Thoracic aorta (tissue), 2 donors: ENCODE measurements around the gene FBXO42. TPM values are rescaled to one million over a fixed set of nuclear protein-coding genes. Genes with fewer than 3 reads are reported as not detected.

Source experiments
- ATAC-seq: fragments of 150-250 bp; one replicate; pipeline ENCODE4 v1.8.0; 2017; ENCODE audit warnings: low read depth; ENCODE audit not compliant: insufficient number of reproducible peaks, low FRiP score
- DNase-seq: peaks from one replicate; pipeline ENCODE4 v3.0.0-alpha.2; 2020; ENCODE audit warnings: low spot score
- H3K27ac ChIP-seq, 2 donors: fragments of 200-600 bp; sonication (generic); 1 replicate in 1 of 2; 2 replicates in 1 of 2; pipeline ENCODE4 v1.5.1; 2016; ENCODE audit warnings: mild to moderate bottlenecking in 2 of 2, moderate library complexity in 2 of 2
- H3K27me3 ChIP-seq: fragments of 200-600 bp; sonication (generic); replicated peaks from 2 replicates; pipeline ENCODE4 v1.6.0; 2016; ENCODE audit warnings: mild to moderate bottlenecking; ENCODE audit not compliant: insufficient read depth
- H3K36me3 ChIP-seq: fragments of 200-600 bp; sonication (generic); one replicate; pipeline ENCODE4 v1.5.1; 2016
- H3K4me1 ChIP-seq, 2 donors: fragments of 200-600 bp; sonication (generic); 1 replicate in 1 of 2; 2 replicates in 1 of 2; pipeline versions ENCODE4 v1.5.1 to v1.6.0; 2016; ENCODE audit warnings: low read depth in 2 of 2, mild to moderate bottlenecking in 1 of 2; ENCODE audit not compliant: control insufficient read depth in 1 of 2
- H3K4me3 ChIP-seq: fragments of 200-600 bp; sonication (generic); 2 replicates; pipeline ENCODE4 v1.5.1; 2016; ENCODE audit warnings: mild to moderate bottlenecking
- H3K9me3 ChIP-seq: fragments of 200-600 bp; sonication (generic); 2 replicates; pipeline ENCODE4 v1.5.1; 2016
- CTCF ChIP-seq: fragments of 200-600 bp; sonication (generic); IDR thresholded peaks from one replicate; pipeline ENCODE4 v1.5.1; 2019; ENCODE audit warnings: antibody characterized with exemption
- total RNA-seq, 2 donors: library from RNA; depleted of rRNA; stranded (reverse); fragments of >200 nt; gene quantifications; one replicate each; pipeline versions ENCODE4 v1.1.0 to v1.2.3, GENCODE V29; 2016

FBXO42 gene
- total RNA-seq, 2 donors from 2014 or later = 71.2 to 72.2 TPM

GRCh38 chr1:16286122-16286521 is 66.2 kb downstream of the FBXO42 start:
- DNase-seq (no peak), ATAC-seq (no peak)
- Histone ChIP-seq H3K9me3 (no peaks in the 10 kb centered on the region), H3K36me3 (peaks cover 30% of the 10 kb centered on the region), H3K27me3 (no peaks in the 10 kb centered on the region), H3K4me3 (no peak overlapping the region), H3K4me1 (peaks cover 8 to 56% of the 10 kb centered on the region in 2 donors), H3K27ac (peak overlapping the region in 1 of 2 donors; percentile 38)
- no peak for TF ChIP-seq CTCF

GRCh38 chr1:16281765-16282164 is 70.5 kb downstream of the FBXO42 start:
- TF ChIP-seq CTCF = no peak
- no peak overlapping the region for H3K4me3 ChIP-seq
- DNase-seq (no peak), ATAC-seq (no peak)
- peaks cover 12% of the 10 kb centered on the region for H3K36me3 ChIP-seq
- no peaks in the 10 kb centered on the region for H3K27me3 ChIP-seq
- peaks cover 0 to 36% of the 10 kb centered on the region in 2 donors for H3K4me1 ChIP-seq
- no peaks in the 10 kb centered on the region for H3K9me3 ChIP-seq
- no peak overlapping the region for H3K27ac ChIP-seq

GRCh38 chr1:16279186-16279585 is 73.1 kb downstream of the FBXO42 start:
- Histone ChIP-seq H3K9me3 (no peaks in the 10 kb centered on the region), H3K27me3 (no peaks in the 10 kb centered on the region), H3K4me3 (no peak overlapping the region), H3K36me3 (peaks cover 5% of the 10 kb centered on the region), H3K4me1 (peaks cover 0 to 25% of the 10 kb centered on the region in 2 donors), H3K27ac (no peak overlapping the region)
- TF ChIP-seq CTCF = no peak
- ATAC-seq = no peak
- no peak for DNase-seq

- no peaks in the 10 kb centered on the region for H3K27me3 ChIP-seq
- no peaks in the 10 kb centered on the region for H3K9me3 ChIP-seq
- ATAC-seq (no peak), DNase-seq (no peak)
- peaks cover 7 to 36% of the 10 kb centered on the region in 2 donors for H3K4me1 ChIP-seq
- no peak for TF ChIP-seq CTCF
- H3K27ac ChIP-seq = peak overlapping the region in 1 of 2 donors; percentile 25
- no peaks in the 10 kb centered on the region for H3K36me3 ChIP-seq
- H3K4me3 ChIP-seq = no peak overlapping the region
Measured at GRCh38 chr1:16276302-16277030, 75.8 kb downstream of the FBXO42 start.

GRCh38 chr1:16275591-16275990 is 76.7 kb downstream of the FBXO42 start:
- DNase-seq (no peak), ATAC-seq (no peak)
- H3K4me3 ChIP-seq = no peak overlapping the region
- H3K27ac ChIP-seq = no peak overlapping the region
- peaks cover 8 to 36% of the 10 kb centered on the region in 2 donors for H3K4me1 ChIP-seq
- no peaks in the 10 kb centered on the region for H3K27me3 ChIP-seq
- H3K36me3 ChIP-seq = no peaks in the 10 kb centered on the region
- H3K9me3 ChIP-seq = no peaks in the 10 kb centered on the region
- no peak for TF ChIP-seq CTCF
